GM19099 (cell line): ENCODE measurements around the gene MRGPRF.
A peak's percentile ranks its signal among the peaks of the same experiment; 100 is the strongest.

Source experiments
- POLR2A ChIP-seq: IDR thresholded peaks from 3 replicates; pipeline ENCODE4 v1.6.1; 2011; ENCODE audit warnings: low read depth; ENCODE audit not compliant: insufficient read length; ENCODE audit errors: extremely low read depth

Gene MRGPRF

GRCh38 chr11:69013009-69013951 lies at the start of gene MRGPRF:
TSS of gene MRGPRF (minus strand) at chr11:69013246. CDS start at chr11:69009901, 3,345 bp downstream.
- TF ChIP-seq POLR2A = no peak

- TF ChIP-seq POLR2A = no peak
Measured at GRCh38 chr11:69062169-69062855, 49.3 kb upstream of the MRGPRF start.

DNA sequence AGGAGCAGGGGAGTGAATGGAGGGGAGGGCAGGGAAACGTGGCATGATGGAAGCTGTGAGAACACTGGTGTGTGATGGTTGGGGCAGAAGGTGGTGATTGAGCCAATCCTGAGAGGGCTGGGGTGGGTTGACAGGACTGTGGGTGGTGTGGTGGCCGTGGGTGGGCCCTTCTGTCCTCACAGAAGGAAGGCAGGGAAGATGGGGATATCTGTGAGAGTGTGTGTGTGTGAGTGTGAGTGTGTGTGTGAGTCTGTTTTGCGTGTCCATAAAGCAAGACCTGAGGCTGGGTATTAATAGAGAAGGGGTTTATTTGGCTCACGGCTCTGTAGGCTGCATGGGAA lies 48.6 kb upstream of the MRGPRF start:
- no peak for TF ChIP-seq POLR2A

DNA sequence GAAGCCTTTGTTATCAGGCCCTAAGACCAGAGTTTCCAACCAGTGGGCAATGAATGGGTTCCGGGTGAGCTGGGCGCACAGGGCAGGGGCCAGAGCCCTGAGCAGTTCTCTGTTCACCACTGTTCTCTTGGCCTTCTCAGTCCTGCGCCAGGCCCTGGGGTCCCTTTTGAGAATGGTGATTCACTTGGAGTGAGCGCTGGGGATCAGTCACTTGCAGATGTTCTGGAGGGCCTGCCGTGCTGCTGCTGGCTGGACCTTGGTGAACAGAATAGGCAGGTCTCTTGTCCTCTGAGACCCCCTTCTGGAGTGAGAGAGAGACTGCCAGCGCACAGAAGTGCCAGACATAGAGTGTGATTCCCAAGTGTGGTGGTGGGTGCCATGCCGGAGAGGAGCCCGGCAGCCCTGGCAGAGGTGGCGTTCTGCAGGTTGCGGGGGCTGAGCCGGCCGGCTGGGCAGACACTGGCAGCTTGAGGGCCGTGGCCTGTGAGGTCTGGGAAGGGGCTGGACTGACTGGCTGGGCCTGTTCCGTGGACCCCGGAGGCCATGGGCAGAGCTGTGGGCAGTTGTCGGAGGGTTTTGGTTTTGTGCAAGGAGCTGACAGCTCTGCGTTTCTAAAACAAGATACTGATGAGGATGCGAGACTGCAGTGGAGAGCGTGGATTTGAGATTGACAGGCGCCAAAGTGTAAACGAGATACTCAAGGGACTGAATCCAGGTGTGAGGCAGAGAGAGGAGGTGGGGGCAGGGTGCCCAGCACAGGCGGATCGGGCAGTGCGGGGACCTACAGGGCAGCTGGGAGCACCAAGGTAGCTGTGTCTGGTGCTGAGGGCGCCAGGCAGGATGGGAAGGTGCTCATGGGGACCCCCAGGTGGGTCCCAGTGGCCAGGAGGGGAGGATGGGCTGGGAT lies 48.0 kb upstream of the MRGPRF start:
- TF ChIP-seq POLR2A = no peak

GRCh38 chr11:69059985-69060384 lies 46.9 kb upstream of the MRGPRF start:
- no peak for TF ChIP-seq POLR2A

GRCh38 chr11:69059429-69059828 lies 46.4 kb upstream of the MRGPRF start:
- no peak for TF ChIP-seq POLR2A

DNA sequence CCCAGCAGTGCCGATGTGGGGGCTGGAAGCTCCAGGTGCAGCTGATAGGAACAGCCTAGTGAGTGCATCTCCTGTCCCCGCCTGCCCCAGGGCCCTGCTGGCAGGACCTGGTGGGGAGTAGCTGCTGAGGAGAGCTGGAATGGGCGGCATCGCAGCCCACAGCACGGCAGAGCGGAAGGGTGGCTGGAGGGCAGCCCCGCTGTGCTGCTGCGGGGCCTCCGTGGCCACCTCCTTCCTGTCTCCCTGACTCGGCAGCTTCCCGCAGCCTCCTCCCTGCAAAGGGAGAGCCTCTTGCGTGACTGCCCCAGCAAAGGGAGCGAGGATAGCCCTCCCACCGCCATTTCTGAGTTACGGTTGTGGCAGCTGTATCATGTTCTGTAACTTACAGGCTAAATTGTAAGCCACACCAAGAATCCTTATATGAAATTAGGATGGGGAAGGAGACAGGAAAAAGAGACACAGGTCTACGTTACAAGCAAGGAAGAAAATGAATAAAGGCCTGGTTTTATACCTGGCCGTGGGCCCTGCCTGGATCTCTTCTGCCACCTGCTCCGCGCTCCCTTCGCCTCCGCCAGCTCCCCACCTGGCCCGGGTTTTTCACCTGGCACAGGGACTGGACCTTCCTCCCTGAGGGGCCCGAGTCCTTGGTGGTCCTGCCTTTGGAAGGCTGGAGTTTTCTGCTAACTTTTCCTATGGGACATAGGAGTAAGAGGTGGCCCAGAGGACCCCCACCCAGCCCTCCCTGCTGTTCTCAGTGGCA lies 45.6 kb upstream of the MRGPRF start:
- TF ChIP-seq POLR2A = no peak

- no peak for TF ChIP-seq POLR2A
Measured at GRCh38 chr11:69057801-69058200, 44.8 kb upstream of the MRGPRF start.

- TF ChIP-seq POLR2A = no peak
Measured at GRCh38 chr11:69057236-69057635, 44.2 kb upstream of the MRGPRF start.

- peak; percentile 39 for TF ChIP-seq POLR2A
Measured at GRCh38 chr11:69055598-69056516, 42.8 kb upstream of the MRGPRF start.

GRCh38 chr11:69055212-69055586 lies 42.2 kb upstream of the MRGPRF start:
- no peak for TF ChIP-seq POLR2A

GRCh38 chr11:69054397-69055211 lies 41.6 kb upstream of the MRGPRF start:
- TF ChIP-seq POLR2A = no peak
